ENCODE results near the gene ATG7.
A peak's percentile ranks its signal among the peaks of the same experiment; 100 is the strongest.

ATG7 gene

GRCh38 chr3:11554666-11555065, 282.5 kb downstream of the ATG7 start:
- no peak for DNase-seq (ENCODE audit: low spot score)

- no peak for DNase-seq (ENCODE audit: low spot score)
Observed at GRCh38 chr3:11555211-11555782, 283.1 kb downstream of the ATG7 start.

- DNase-seq (ENCODE audit: low spot score) = no peak
Observed at GRCh38 chr3:11555881-11556633, 283.9 kb downstream of the ATG7 start.

- DNase-seq (ENCODE audit: low spot score) = peak; percentile 82
Observed at GRCh38 chr3:11556851-11557644, 284.9 kb downstream of the ATG7 start.

GRCh38 chr3:11558002-11558401, 285.8 kb downstream of the ATG7 start:
- DNase-seq (ENCODE audit: low spot score) = peak; percentile 75

DNA sequence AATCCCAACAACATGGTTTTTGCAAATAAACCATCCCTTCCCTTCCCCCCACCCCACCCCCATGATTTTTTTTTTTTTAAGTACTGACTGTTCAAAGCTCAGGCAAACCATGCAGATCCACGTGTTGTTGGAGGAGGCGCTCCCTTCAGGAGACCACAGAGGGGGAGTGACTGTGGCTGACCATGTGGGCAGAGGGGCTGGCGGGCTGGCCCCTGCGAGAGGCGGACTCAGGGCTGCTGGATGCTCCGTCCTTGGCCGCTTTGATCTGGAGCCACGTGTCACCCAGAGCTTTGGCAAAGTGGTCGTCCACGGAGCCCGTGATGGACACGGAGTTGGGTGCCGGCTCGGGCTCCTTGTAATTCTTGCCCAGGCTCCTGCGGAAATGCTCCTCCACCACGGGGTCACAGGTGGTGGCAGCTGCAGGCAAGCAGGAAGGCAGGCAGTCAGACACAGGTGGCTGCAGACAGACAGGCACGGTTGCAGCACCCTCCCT, 286.3 kb downstream of the ATG7 start:
- no peak for DNase-seq (ENCODE audit: low spot score)

DNA sequence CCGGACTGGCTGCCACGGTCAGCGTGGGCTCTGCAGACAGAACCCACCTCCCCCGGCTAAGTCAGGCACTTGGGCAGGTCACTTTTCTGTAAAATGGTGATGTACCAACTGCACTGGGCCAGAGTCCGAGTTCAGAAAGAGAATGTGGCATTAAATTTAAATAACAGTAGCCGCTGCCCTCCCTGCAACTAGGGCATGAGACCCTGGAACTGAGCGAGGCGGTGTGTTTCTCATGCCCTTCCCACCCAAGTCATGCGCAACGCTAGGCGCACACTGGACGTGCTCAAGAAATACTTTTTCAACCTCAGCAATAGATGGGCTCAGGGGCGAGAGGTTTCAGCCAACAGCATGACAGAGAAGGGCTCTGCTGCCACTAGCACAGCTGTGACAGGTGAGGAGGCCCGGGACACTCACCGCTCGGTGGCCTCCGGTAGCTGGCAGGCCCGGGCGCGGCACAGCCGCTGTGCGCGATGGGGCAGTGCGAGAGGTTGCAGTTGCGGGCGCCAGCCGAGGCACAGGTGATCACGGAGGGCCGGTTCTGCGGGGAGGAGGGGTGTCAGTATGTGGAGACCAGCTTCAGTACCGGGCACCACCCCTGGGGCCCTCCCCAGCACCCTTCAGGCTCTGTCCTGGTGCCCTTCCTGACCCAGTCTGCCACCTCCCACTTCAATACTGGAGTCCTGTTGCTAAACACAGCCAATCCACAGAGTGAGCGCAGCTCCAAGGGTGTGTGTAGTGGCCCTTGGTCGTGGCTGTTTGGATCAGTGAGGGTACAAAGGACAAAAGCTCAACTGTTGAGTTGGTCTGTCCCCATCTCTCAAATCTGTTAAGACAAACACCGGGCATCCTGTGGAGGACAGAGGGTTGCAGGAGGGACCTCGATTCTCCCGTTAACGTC, 287.0 kb downstream of the ATG7 start:
- no peak for DNase-seq (ENCODE audit: low spot score)

GRCh38 chr3:11559816-11560633, 287.8 kb downstream of the ATG7 start:
- no peak for DNase-seq (ENCODE audit: low spot score)

DNA sequence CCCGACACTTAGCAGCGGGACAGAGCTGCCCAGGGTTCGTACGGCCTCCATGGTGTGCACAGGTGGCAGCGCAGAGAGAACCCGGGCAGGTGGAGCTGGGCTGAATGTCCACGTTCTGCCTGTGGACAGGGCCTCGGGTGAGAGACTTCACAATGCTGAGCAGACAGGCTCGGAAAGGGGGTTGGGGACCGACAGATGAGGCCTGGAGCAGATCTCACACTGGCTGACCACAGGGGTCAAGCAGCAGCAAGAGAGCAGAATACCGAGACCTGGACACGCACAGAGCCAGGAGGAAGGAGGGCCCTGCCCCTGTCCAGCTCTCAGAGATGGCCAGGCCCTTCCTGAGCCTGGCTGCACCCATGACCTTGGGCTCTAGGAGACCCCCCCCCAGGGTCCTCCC, 288.5 kb downstream of the ATG7 start:
- DNase-seq (ENCODE audit: low spot score) = no peak

- no peak for DNase-seq (ENCODE audit: low spot score)
Observed at GRCh38 chr3:11562277-11562881, 290.2 kb downstream of the ATG7 start.

DNA sequence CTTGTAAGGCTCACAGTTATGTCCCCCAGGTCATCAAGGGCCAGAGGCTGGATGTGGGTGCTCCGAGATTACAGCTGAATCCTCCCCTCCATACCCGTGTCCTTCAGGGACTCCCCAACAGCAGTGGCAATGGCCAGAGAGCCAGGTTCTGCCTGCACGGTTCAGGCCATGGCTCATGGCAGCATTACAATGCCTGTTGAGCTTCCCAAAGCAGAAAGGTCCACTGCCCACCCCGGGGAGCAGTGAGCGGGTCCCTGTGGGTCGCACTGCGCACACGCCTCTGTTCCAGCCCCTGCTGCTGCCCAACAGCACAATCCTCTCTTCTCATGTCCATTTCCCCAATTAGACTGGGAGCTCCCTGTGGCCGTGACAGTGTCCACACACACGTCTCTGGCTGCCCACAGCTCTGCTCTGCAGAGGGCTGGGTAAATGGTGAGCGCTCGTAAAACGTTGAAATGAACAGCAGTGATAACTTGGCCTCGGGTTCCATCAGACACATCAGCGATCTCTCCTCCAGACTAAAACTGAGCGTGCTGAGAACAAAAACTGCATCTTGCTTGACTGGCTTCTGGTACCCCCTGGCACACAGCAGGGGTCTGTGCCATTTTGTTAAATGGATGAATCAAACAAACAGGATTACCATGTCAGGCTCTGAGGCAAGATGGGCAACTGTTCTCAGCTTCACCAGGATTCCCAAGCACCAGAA, 291.1 kb downstream of the ATG7 start:
- DNase-seq (ENCODE audit: low spot score) = no peak

DNA sequence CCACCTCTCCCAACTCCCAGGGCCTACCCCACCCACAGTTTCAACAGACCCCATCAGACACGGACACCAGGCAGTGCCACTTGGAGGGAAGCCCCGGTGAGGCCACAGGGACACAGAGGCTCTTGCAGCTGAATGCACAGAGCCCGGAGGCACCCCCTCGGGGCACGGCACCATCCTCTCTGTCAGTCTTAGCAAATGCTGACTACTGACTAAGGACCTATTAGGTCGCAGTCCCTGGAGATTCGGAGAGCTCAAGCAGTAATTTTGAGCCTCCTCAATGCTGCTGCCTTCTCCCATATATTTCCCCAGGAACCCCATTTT, 291.6 kb downstream of the ATG7 start:
- DNase-seq (ENCODE audit: low spot score) = no peak

- DNase-seq (ENCODE audit: low spot score) = no peak
Observed at GRCh38 chr3:11564577-11565001, 292.4 kb downstream of the ATG7 start.

DNA sequence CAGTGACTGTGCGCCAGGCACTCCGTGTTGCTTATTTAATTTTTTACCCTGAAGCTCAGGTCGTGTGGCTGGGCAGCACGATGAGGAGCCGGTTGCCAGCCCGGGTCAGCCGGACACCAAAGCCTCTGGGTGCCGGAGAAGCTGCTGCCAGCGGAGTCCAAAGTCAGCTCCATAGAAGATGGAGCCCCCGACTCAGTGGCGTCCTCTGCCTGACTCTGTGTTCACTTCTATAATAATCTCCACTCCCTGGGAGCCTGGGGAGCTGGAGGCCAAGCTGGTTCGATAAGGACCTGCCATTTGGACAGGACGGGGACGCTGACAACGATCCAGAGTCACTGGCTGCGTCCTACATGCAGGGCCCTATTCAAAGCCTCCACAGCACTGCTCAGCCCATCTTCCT, 292.9 kb downstream of the ATG7 start:
- no peak for DNase-seq (ENCODE audit: low spot score)

DNA sequence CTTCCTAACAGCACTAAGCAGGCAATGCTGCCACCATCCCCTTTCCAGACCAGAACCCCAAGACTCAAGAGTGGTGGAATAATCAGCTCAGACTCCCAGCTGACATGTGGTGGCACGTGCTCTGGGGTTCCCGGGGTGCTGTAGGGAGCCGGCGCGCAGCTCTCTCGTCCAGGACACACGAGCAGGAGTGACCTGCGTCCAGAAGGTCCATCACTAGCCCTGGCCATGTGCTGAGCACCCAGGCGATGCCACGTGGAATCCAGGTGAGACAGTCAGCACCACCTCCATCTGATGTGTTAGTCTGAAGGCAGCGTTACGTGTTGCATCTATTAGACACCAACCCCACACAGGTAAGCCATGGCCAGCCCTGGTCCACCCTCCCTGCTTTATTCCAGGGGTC, 293.3 kb downstream of the ATG7 start:
- DNase-seq (ENCODE audit: low spot score) = no peak

GRCh38 chr3:11565932-11566331, 293.7 kb downstream of the ATG7 start:
- no peak for DNase-seq (ENCODE audit: low spot score)

GRCh38 chr3:11566478-11566877, 294.3 kb downstream of the ATG7 start:
- no peak for DNase-seq (ENCODE audit: low spot score)

- DNase-seq (ENCODE audit: low spot score) = no peak
Observed at GRCh38 chr3:11566916-11567315, 294.7 kb downstream of the ATG7 start.

DNA sequence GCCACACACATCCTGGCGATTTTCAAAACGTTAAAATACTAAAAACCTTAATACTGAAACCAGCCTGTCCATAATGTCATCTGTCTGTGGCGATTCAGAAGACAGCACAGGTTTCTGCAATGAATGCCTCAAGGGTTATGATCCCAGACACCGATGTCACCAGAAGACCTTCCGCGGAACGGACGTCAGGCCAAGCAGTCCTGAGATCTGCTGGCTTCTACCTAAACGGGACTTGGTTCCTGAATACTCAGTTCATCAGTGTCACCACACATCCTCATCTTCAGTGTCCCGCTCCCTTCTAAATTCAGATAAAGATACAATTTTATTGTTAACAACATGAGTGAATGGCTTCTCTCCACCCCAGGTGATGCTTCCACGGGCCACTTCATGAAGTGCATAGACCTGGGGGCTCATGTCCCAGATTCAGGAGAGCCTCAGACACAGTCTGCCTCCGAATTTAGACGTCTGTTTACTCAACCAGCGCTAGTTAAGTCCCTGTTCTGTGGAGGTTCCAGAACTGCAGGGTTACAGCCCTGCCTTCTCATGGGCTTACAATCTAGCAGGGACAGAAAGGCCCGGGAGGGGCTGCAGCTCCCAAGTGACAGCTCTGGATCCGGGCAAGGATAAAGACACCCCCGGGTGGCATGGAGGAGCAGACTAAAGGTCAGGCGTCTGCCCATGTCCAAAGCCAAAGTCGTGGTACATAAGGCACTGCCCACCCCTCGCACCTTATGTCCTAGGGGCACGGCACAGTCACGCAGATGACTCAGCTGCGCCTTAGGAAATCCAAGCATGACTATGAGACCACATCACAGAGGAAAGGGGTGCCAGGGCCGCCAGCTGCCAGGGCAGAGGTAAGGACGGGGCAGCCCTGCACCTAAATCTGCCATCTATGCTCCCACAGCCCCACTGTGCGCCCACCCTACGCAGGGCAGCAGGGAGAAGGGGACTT, 295.6 kb downstream of the ATG7 start:
- DNase-seq (ENCODE audit: low spot score) = peak; percentile 86

Data from GM03348 (cell line).